Astrocyte (in vitro differentiated cells and primary cell): ENCODE data around the gene FXR2. TPM values are rescaled to one million over a fixed set of nuclear protein-coding genes. Genes with fewer than 3 reads are reported as not detected.

Experiments
- DNase-seq: peaks from one replicate; pipeline ENCODE4 v3.0.0-alpha.2; 2010; ENCODE audit warnings: low read depth
- FAIRE-seq: peaks from 2 replicates; lab custom pipeline; 2011; peaks lifted over from hg19 to GRCh38; lab: Jason Lieb, UNC
- H2AFZ ChIP-seq: 2 replicates; pipeline ENCODE4 v1.6.0; 2012; ENCODE audit warnings: low read depth, low read length, inconsistent platforms
- H3K27ac ChIP-seq: 2 replicates; pipeline ENCODE4 v1.5.1; 2011; ENCODE audit warnings: low read depth, low read length, inconsistent platforms
- H3K27me3 ChIP-seq: 2 replicates; pipeline ENCODE4 v1.6.0; 2011; ENCODE audit warnings: low read length, inconsistent platforms; ENCODE audit not compliant: insufficient read depth
- H3K36me3 ChIP-seq: 2 replicates; pipeline ENCODE4 v1.5.1; 2011; ENCODE audit warnings: low read length, inconsistent platforms; ENCODE audit not compliant: insufficient read depth
- H3K4me1 ChIP-seq: 2 replicates; pipeline ENCODE4 v1.5.1; 2011; ENCODE audit warnings: low read length, inconsistent platforms; ENCODE audit not compliant: insufficient read depth
- H3K4me2 ChIP-seq: 2 replicates; pipeline ENCODE4 v1.6.0; 2012; ENCODE audit warnings: low read length, inconsistent platforms
- H3K4me3 ChIP-seq: 2 replicates; pipeline ENCODE4 v1.5.1; 2011; ENCODE audit warnings: low read depth, mild to moderate bottlenecking, low read length, inconsistent platforms; ENCODE audit not compliant: insufficient read depth
- H3K79me2 ChIP-seq: 2 replicates; pipeline ENCODE4 v1.6.0; 2012; ENCODE audit warnings: mild to moderate bottlenecking, low read length, inconsistent platforms; ENCODE audit not compliant: insufficient read depth
- H3K9ac ChIP-seq: 2 replicates; pipeline ENCODE4 v1.6.0; 2012; ENCODE audit warnings: mild to moderate bottlenecking, low read length, inconsistent platforms
- H3K9me3 ChIP-seq: 2 replicates; pipeline ENCODE4 v1.5.1; 2012; ENCODE audit warnings: low read depth, mild to moderate bottlenecking, low read length, inconsistent platforms; ENCODE audit not compliant: insufficient read depth
- H4K20me1 ChIP-seq: 2 replicates; pipeline ENCODE4 v1.6.0; 2012; ENCODE audit warnings: low read length, inconsistent platforms; ENCODE audit not compliant: insufficient read depth
- H3K27ac Mint-ChIP-seq: one replicate; pipeline ENCODE4 v1.8.0; 2021; ENCODE audit warnings: mild to moderate bottlenecking, mixed read lengths; ENCODE audit not compliant: unreplicated experiment
- H3K27me3 Mint-ChIP-seq: one replicate; pipeline ENCODE4 v1.8.0; 2021; ENCODE audit warnings: low read depth, mixed read lengths; ENCODE audit not compliant: unreplicated experiment
- H3K36me3 Mint-ChIP-seq: one replicate; pipeline ENCODE4 v1.8.0; 2021; ENCODE audit warnings: low read depth, mixed read lengths; ENCODE audit not compliant: unreplicated experiment
- H3K4me1 Mint-ChIP-seq: one replicate; pipeline ENCODE4 v1.8.0; 2021; ENCODE audit warnings: low read depth, mixed read lengths; ENCODE audit not compliant: unreplicated experiment
- H3K4me3 Mint-ChIP-seq: one replicate; pipeline ENCODE4 v1.8.0; 2021; ENCODE audit warnings: mild to moderate bottlenecking, moderate library complexity, mixed read lengths; ENCODE audit not compliant: unreplicated experiment
- H3K9me3 Mint-ChIP-seq: one replicate; pipeline ENCODE4 v1.8.0; 2021; ENCODE audit warnings: mild to moderate bottlenecking, mixed read lengths; ENCODE audit not compliant: unreplicated experiment
- CTCF ChIP-seq: IDR thresholded peaks from 2 replicates; pipeline ENCODE4 v1.5.1; 2011; ENCODE audit warnings: low read depth, mild to moderate bottlenecking, inconsistent platforms, low read length, moderate library complexity; ENCODE audit not compliant: insufficient read depth
- EZH2 ChIP-seq: IDR thresholded peaks from 2 replicates; pipeline ENCODE4 v1.6.1; 2012; ENCODE audit warnings: mild to moderate bottlenecking, low read length, inconsistent platforms; ENCODE audit not compliant: insufficient read depth
- total RNA-seq: library from RNA; stranded (reverse); gene quantifications from 2 replicates; pipeline ENCODE4 v1.2.1, GENCODE V29; 2021

FXR2 gene
- total RNA-seq, 1 donor from 2014 or later = 60.2 TPM

- no peak for DNase-seq
- H2AFZ ChIP-seq = no peak overlapping the region
- TF ChIP-seq CTCF (no peak), EZH2 (no peak)
- no peaks in the 10 kb centered on the region for H3K36me3 ChIP-seq
- H3K9ac ChIP-seq = no peak overlapping the region
- Mint-ChIP-seq H3K27ac (no peak overlapping the region), H3K27me3 (peaks cover 26% of the 10 kb centered on the region), H3K4me1 (peaks cover 12% of the 10 kb centered on the region), H3K4me3 (no peak overlapping the region), H3K36me3 (peaks cover 2% of the 10 kb centered on the region), H3K9me3 (peaks cover 4% of the 10 kb centered on the region)
- H3K79me2 ChIP-seq = no peaks in the 10 kb centered on the region
- H3K9me3 ChIP-seq = no peaks in the 10 kb centered on the region
- H3K4me1 ChIP-seq = peaks cover 4% of the 10 kb centered on the region
- H3K27me3 ChIP-seq = peaks cover 36% of the 10 kb centered on the region
- FAIRE-seq = no peak
- no peak overlapping the region for H3K4me2 ChIP-seq
- H4K20me1 ChIP-seq = no peaks in the 10 kb centered on the region
- H3K27ac ChIP-seq = no peak overlapping the region
- H3K4me3 ChIP-seq = no peak overlapping the region
Observed at GRCh38 chr17:7655541-7655840, 40.8 kb upstream of the FXR2 start.

- Mint-ChIP-seq H3K4me3 (peak overlapping the region; percentile 8), H3K27me3 (peaks cover 31% of the 10 kb centered on the region), H3K9me3 (peaks cover 4% of the 10 kb centered on the region), H3K27ac (no peak overlapping the region), H3K4me1 (peaks cover 12% of the 10 kb centered on the region), H3K36me3 (peaks cover 2% of the 10 kb centered on the region)
- no peak overlapping the region for H3K4me3 ChIP-seq
- no peaks in the 10 kb centered on the region for H4K20me1 ChIP-seq
- H3K9ac ChIP-seq = no peak overlapping the region
- no peak overlapping the region for H3K27ac ChIP-seq
- peaks cover 40% of the 10 kb centered on the region for H3K27me3 ChIP-seq
- no peak overlapping the region for H2AFZ ChIP-seq
- DNase-seq = peak; percentile 7
- no peak for TF ChIP-seq EZH2
- no peak for TF ChIP-seq CTCF
- FAIRE-seq = no peak
- no peaks in the 10 kb centered on the region for H3K36me3 ChIP-seq
- no peaks in the 10 kb centered on the region for H3K9me3 ChIP-seq
- peaks cover 8% of the 10 kb centered on the region for H3K4me1 ChIP-seq
- no peak overlapping the region for H3K4me2 ChIP-seq
- H3K79me2 ChIP-seq = no peaks in the 10 kb centered on the region
Observed at GRCh38 chr17:7654832-7655540, 40.3 kb upstream of the FXR2 start.
